Measurements from ENCODE around the gene HPS4. TPM values are rescaled to one million over a fixed set of nuclear protein-coding genes. Genes with fewer than 3 reads are reported as not detected.

The HPS4 gene
- polyA plus RNA-seq, 2 of the 4 experiments (the other 2 are of a cell fraction): 12.7 to 30.2 TPM

DNA sequence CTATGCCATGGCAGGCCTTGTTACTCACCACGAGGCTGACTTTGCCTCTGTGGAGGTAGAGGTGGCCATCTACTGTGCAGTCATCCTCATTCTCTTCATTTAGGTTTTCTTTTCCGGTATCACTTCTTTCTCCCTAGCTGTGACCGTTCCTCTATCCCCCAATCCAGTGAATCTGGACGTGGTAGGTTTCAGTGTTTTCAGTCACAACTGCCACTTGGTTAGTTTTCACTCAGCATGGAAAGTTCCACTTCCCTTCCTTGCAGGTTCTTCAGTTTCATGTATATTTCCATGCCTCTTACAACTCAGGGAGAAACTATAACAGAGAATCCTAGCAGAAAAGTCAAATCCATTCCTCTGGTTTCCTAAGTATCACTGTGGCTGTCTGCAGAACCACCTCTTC is 1.9 kb downstream of the HPS4 start:
- H3K4me1 ChIP-seq: peaks cover 17% of the 10 kb centered on the region; the same call in 2 of the 3 replicates
- no peak overlapping the region for H3K4me3 ChIP-seq
- H3K9me3 ChIP-seq: no peaks in the 10 kb centered on the region
- ATAC-seq: no peak
- no peak overlapping the region for H3K4me2 ChIP-seq
- CTCF ChIA-PET: interaction anchor here (1.4 to 4.0 kb wide), 3 partner anchors 20 to 118 kb away, joined by 3 to 17 read pairs (median 8); no protein-coding TSS in a partner anchor
- WGBS (ENCODE audit: missing lambda C conversion rate): 81% methylated on average over 4 of the region's 4 CpGs
- POLR2A ChIA-PET: interaction anchor here (0.8 to 1.0 kb wide), 2 partner anchors 11 to 24 kb away, joined by 3 to 4 read pairs; no protein-coding TSS in a partner anchor
- H3K27ac ChIP-seq: no peak overlapping the region
- FAIRE-seq: no peak
- TF ChIP-seq, protein P1, sequence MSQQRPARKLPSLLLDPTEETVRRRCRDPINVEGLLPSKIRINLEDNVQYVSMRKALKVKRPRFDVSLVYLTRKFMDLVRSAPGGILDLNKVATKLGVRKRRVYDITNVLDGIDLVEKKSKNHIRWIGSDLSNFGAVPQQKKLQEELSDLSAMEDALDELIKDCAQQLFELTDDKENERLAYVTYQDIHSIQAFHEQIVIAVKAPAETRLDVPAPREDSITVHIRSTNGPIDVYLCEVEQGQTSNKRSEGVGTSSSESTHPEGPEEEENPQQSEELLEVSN (IDR thresholded peaks at IDR 0.05; ENCODE audit: borderline replicate concordance, low read depth): no peak
- TF ChIP-seq HOXB13 (CRISPR knock-in tag; IDR thresholded peaks at IDR 0.05; ENCODE audit: low read depth): no peak
- TF ChIP-seq BHLHE40 (IDR thresholded peaks at IDR 0.05; ENCODE audit: low read depth, low read length): no peak
- no peak for TF ChIP-seq TP53 (CRISPR knock-in tag; IDR thresholded peaks at IDR 0.05)
- no peak for TF ChIP-seq HOXB5 (CRISPR knock-in tag; IDR thresholded peaks at IDR 0.05)
- no peak for TF ChIP-seq ZNF302 (CRISPR knock-in tag; IDR thresholded peaks at IDR 0.05)
- TF ChIP-seq CHD4 (IDR thresholded peaks at IDR 0.05; ENCODE audit: borderline replicate concordance): no peak
- no peak for TF ChIP-seq CHD2 (IDR thresholded peaks at IDR 0.05; ENCODE audit: low read length, partially characterized antibody)
- TF ChIP-seq HDAC2 (IDR thresholded peaks at IDR 0.05): no peak
- TF ChIP-seq, protein P2, sequence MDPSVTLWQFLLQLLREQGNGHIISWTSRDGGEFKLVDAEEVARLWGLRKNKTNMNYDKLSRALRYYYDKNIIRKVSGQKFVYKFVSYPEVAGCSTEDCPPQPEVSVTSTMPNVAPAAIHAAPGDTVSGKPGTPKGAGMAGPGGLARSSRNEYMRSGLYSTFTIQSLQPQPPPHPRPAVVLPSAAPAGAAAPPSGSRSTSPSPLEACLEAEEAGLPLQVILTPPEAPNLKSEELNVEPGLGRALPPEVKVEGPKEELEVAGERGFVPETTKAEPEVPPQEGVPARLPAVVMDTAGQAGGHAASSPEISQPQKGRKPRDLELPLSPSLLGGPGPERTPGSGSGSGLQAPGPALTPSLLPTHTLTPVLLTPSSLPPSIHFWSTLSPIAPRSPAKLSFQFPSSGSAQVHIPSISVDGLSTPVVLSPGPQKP (IDR thresholded peaks at IDR 0.05; ENCODE audit: low read depth, low read length): no peak
- TF ChIP-seq RNF2 (IDR thresholded peaks at IDR 0.05; ENCODE audit: borderline replicate concordance, low read depth): no peak
- TF ChIP-seq, protein P3, sequence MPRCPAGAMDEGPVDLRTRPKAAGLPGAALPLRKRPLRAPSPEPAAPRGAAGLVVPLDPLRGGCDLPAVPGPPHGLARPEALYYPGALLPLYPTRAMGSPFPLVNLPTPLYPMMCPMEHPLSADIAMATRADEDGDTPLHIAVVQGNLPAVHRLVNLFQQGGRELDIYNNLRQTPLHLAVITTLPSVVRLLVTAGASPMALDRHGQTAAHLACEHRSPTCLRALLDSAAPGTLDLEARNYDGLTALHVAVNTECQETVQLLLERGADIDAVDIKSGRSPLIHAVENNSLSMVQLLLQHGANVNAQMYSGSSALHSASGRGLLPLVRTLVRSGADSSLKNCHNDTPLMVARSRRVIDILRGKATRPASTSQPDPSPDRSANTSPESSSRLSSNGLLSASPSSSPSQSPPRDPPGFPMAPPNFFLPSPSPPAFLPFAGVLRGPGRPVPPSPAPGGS (IDR thresholded peaks at IDR 0.05): no peak
- no peak for DNase-seq (ENCODE audit: low read depth in 1 of 2, low spot score in 1 of 2)

- FAIRE-seq (no peak), ATAC-seq (no peak), DNase-seq (ENCODE audit: low read depth in 1 of 2, low spot score in 1 of 2) (no peak)
- H3K4me3 ChIP-seq: no peak overlapping the region
- POLR2A ChIA-PET: interaction anchor here (0.8 to 1.0 kb wide), 2 partner anchors 10 to 23 kb away, joined by 3 to 4 read pairs; no protein-coding TSS in a partner anchor
- H3K4me2 ChIP-seq: no peak overlapping the region
- CTCF ChIA-PET: interaction anchor here (1.4 to 4.0 kb wide), 3 partner anchors 20 to 117 kb away, joined by 3 to 17 read pairs (median 8); no protein-coding TSS in a partner anchor
- H3K27ac ChIP-seq: no peak overlapping the region
- TF ChIP-seq SREBF2 (IDR thresholded peaks at IDR 0.05) (no peak), JUN (IDR thresholded peaks at IDR 0.05) (no peak), ZSCAN20 (CRISPR knock-in tag; IDR thresholded peaks at IDR 0.05) (no peak), NFE2L2 (conservative IDR thresholded peaks at IDR 0.05; ENCODE audit: low read length) (no peak)
- TF ChIP-seq, protein P1 (IDR thresholded peaks at IDR 0.05; ENCODE audit: borderline replicate concordance, low read depth): no peak
- TF ChIP-seq, protein P3 (IDR thresholded peaks at IDR 0.05): no peak
- peaks cover 17% of the 10 kb centered on the region; the same call in 2 of the 3 replicates for H3K4me1 ChIP-seq
- no peaks in the 10 kb centered on the region for H3K9me3 ChIP-seq
- 78% methylated on average over 6 of the region's 6 CpGs for WGBS (ENCODE audit: missing lambda C conversion rate)
These were observed 2.4 kb downstream of the HPS4 start for GRCh38 chr22:26481112-26481693.

GRCh38 chr22:26480611-26480932 is 3.0 kb downstream of the HPS4 start:
- no peak for DNase-seq (ENCODE audit: low read depth in 1 of 2, low spot score in 1 of 2)
- WGBS (ENCODE audit: missing lambda C conversion rate): no CpG with 5 or more reads among the region's 2 CpGs
- no peak overlapping the region for H3K4me2 ChIP-seq
- TF ChIP-seq GATA3 (IDR thresholded peaks at IDR 0.05; ENCODE audit: borderline replicate concordance) (no peak), CEBPB (IDR thresholded peaks at IDR 0.05) (no peak), KDM5A (IDR thresholded peaks at IDR 0.05) (no peak), ZFP36 (IDR thresholded peaks at IDR 0.05; ENCODE audit: borderline replicate concordance, partially characterized antibody) (no peak), REST (IDR thresholded peaks at IDR 0.05) (no peak), HDAC2 (IDR thresholded peaks at IDR 0.05) (no peak), TFCP2L1 (CRISPR knock-in tag; IDR thresholded peaks at IDR 0.05) (no peak), CBX2 (IDR thresholded peaks at IDR 0.05; ENCODE audit: borderline replicate concordance, low read depth) (no peak)
- TF ChIP-seq, protein P1 (IDR thresholded peaks at IDR 0.05; ENCODE audit: borderline replicate concordance, low read depth): no peak

More at GRCh38 chr22:26480611-26480932, 3.0 kb downstream of the HPS4 start:
- CTCF ChIA-PET: interaction anchor here (4.0 kb wide), 1 partner anchor 19 kb away, joined by 17 read pairs; no protein-coding TSS in a partner anchor
- no peak overlapping the region for H3K27ac ChIP-seq
- POLR2A ChIA-PET: no interaction called here
- FAIRE-seq: no peak
- ATAC-seq: no peak
- H3K9me3 ChIP-seq: no peaks in the 10 kb centered on the region
- no peak overlapping the region for H3K4me3 ChIP-seq
- peaks cover 17% of the 10 kb centered on the region; the same call in 2 of the 3 replicates for H3K4me1 ChIP-seq

Measured in A549 (cell line).